ENCODE results near the gene ZNF175. TPM values are rescaled to one million over a fixed set of nuclear protein-coding genes. Genes with fewer than 3 reads are reported as not detected.

The ZNF175 gene
- total RNA-seq, 2 donors from 2014 or later: 10.8 to 11.3 TPM

- peaks cover 11% of the 10 kb centered on the region for H3K36me3 ChIP-seq (ENCODE audit: control insufficient read depth, insufficient read depth, low read length)
- peak overlapping the region; percentile 76 for H3K4me3 Mint-ChIP-seq
- peaks cover 3% of the 10 kb centered on the region for H3K9me3 Mint-ChIP-seq
- DNase-seq: no peak
- H3K36me3 Mint-ChIP-seq (ENCODE audit: low read depth): peaks cover 9% of the 10 kb centered on the region
- no peaks in the 10 kb centered on the region for H3K4me1 ChIP-seq (ENCODE audit: control insufficient read depth, insufficient read depth, low read length)
- TF ChIP-seq CTCF (conservative IDR thresholded peaks at IDR 0.05): no peak
- H3K27ac ChIP-seq (ENCODE audit: low read depth, low read length): no peak overlapping the region
- no peak overlapping the region for H3K9ac ChIP-seq (ENCODE audit: extremely low read depth, low read length, poor library complexity, severe bottlenecking)
- peaks cover 11% of the 10 kb centered on the region for H3K27me3 Mint-ChIP-seq (ENCODE audit: insufficient read depth)
- H3K27ac Mint-ChIP-seq: no peak overlapping the region
- H3K9me3 ChIP-seq (ENCODE audit: control insufficient read depth, low read length): peaks cover 3% of the 10 kb centered on the region
- peak overlapping the region; percentile 94 for H3K4me3 ChIP-seq (ENCODE audit: low read length)
- peaks cover 13% of the 10 kb centered on the region for H3K4me1 Mint-ChIP-seq
- H3K27me3 ChIP-seq (ENCODE audit: control insufficient read depth, insufficient read depth, low read length, poor library complexity, severe bottlenecking): peaks cover 11% of the 10 kb centered on the region
- WGBS, 2 experiments (ENCODE audit: insufficient coverage in 1 of 2, insufficient read length in 1 of 2): 48 to 55% methylated on average over 4 to 10 of the region's 10 CpGs
Observed at GRCh38 chr19:51593138-51593890, 22.2 kb downstream of the ZNF175 start.

GRCh38 chr19:51593969-51594773 is 23.1 kb downstream of the ZNF175 start:
- no peaks in the 10 kb centered on the region for H3K9me3 Mint-ChIP-seq
- DNase-seq: peak; percentile 95
- peak overlapping the region; percentile 76 for H3K4me3 Mint-ChIP-seq
- Histone ChIP-seq H3K4me1 (ENCODE audit: control insufficient read depth, insufficient read depth, low read length) (no peaks in the 10 kb centered on the region), H3K27me3 (ENCODE audit: control insufficient read depth, insufficient read depth, low read length, poor library complexity, severe bottlenecking) (peaks cover 11% of the 10 kb centered on the region), H3K9me3 (ENCODE audit: control insufficient read depth, low read length) (no peaks in the 10 kb centered on the region), H3K27ac (ENCODE audit: low read depth, low read length) (no peak overlapping the region), H3K4me3 (ENCODE audit: low read length) (peak overlapping the region; percentile 94), H3K9ac (ENCODE audit: extremely low read depth, low read length, poor library complexity, severe bottlenecking) (peak overlapping the region; percentile 44), H3K36me3 (ENCODE audit: control insufficient read depth, insufficient read depth, low read length) (peaks cover 6% of the 10 kb centered on the region)
- peaks cover 11% of the 10 kb centered on the region for H3K27me3 Mint-ChIP-seq (ENCODE audit: insufficient read depth)
- H3K36me3 Mint-ChIP-seq (ENCODE audit: low read depth): peaks cover 6% of the 10 kb centered on the region
- peaks cover 13% of the 10 kb centered on the region for H3K4me1 Mint-ChIP-seq
- TF ChIP-seq CTCF (conservative IDR thresholded peaks at IDR 0.05): no peak
- WGBS, 2 experiments (ENCODE audit: insufficient coverage in 1 of 2, insufficient read length in 1 of 2): 1 to 2% methylated on average over 39 to 61 of the region's 61 CpGs
- peak overlapping the region; percentile 67 for H3K27ac Mint-ChIP-seq

GRCh38 chr19:51594774-51595109 is 23.7 kb downstream of the ZNF175 start:
- no peak for TF ChIP-seq CTCF (conservative IDR thresholded peaks at IDR 0.05)
- 37 to 55% methylated on average over 6 of the region's 6 CpGs for WGBS, 2 experiments (ENCODE audit: insufficient coverage in 1 of 2, insufficient read length in 1 of 2)
- no peak for DNase-seq
- Histone ChIP-seq H3K27ac (ENCODE audit: low read depth, low read length) (no peak overlapping the region), H3K4me1 (ENCODE audit: control insufficient read depth, insufficient read depth, low read length) (no peaks in the 10 kb centered on the region), H3K9me3 (ENCODE audit: control insufficient read depth, low read length) (no peaks in the 10 kb centered on the region), H3K36me3 (ENCODE audit: control insufficient read depth, insufficient read depth, low read length) (peaks cover under 1% of the 10 kb centered on the region), H3K27me3 (ENCODE audit: control insufficient read depth, insufficient read depth, low read length, poor library complexity, severe bottlenecking) (peaks cover 11% of the 10 kb centered on the region), H3K4me3 (ENCODE audit: low read length) (peak overlapping the region; percentile 94), H3K9ac (ENCODE audit: extremely low read depth, low read length, poor library complexity, severe bottlenecking) (peak overlapping the region; percentile 44)
- H3K27me3 Mint-ChIP-seq (ENCODE audit: insufficient read depth): peaks cover 11% of the 10 kb centered on the region
- peak overlapping the region; percentile 67 for H3K27ac Mint-ChIP-seq
- H3K4me1 Mint-ChIP-seq: peaks cover 13% of the 10 kb centered on the region
- H3K9me3 Mint-ChIP-seq: no peaks in the 10 kb centered on the region
- H3K36me3 Mint-ChIP-seq (ENCODE audit: low read depth): peaks cover 2% of the 10 kb centered on the region
- H3K4me3 Mint-ChIP-seq: peak overlapping the region; percentile 76
